K562 (cell line): ENCODE results near the gene DNAH1. TPM values are rescaled to one million over a fixed set of nuclear protein-coding genes. Genes with fewer than 3 reads are reported as not detected.

ENCODE experiments used
- polyA plus RNA-seq, 8 experiments: library from polyadenylated mRNA; depleted of rRNA in 4 of 8; stranded (reverse) in 5 of 8; unstranded in 3 of 8; fragments of >200 nt; fragmentation: Nextera tagmentation in 2 of 8; fragmentation: Illumina TruSeq in 1 of 8; extraction: Ambion mirVana in 2 of 8; extraction: Trizol in 1 of 8; gene quantifications; 2 replicates each; pipeline versions ENCODE4 v1.2.1 to v1.2.3, GENCODE V29; 2011 to 2014; ENCODE audit warnings: inconsistent platforms in 1 of 8, missing spikeins in 1 of 8
- total RNA-seq, 7 experiments: library from RNA; depleted of rRNA in 6 of 7; stranded (reverse); fragments of >200 nt in 6 of 7; fragmentation: Illumina TruSeq in 2 of 7; extraction: Trizol in 2 of 7; gene quantifications; 2 replicates each; pipeline versions ENCODE4 v1.2.1 to v1.2.3, GENCODE V29; 2011 to 2021; ENCODE audit warnings: low replicate concordance in 1 of 7
- TF ChIP-seq, protein P1 (sequence below), 2 experiments: fragments of 450-650 bp; formaldehyde crosslinking in 1 of 2; IDR thresholded peaks; 2 replicates each; pipeline versions ENCODE4 v1.4.0 to v1.6.1; 2014 to 2020; ENCODE audit warnings: mild to moderate bottlenecking in 2 of 2, borderline replicate concordance in 1 of 2, low read depth in 1 of 2
- TF ChIP-seq, protein P2 (sequence below): sonication (generic); formaldehyde crosslinking; IDR thresholded peaks from 2 replicates; pipeline ENCODE4 v1.8.1; 2023; ENCODE audit warnings: mild to moderate bottlenecking, missing genetic modification reagents

The DNAH1 gene
- total and polyA plus RNA-seq, 9 of the 15 experiments (the other 6 are each of a cell fraction or from before 2014, with no cell fraction given): 0.04 to 0.84 (median 0.50) TPM

DNA sequence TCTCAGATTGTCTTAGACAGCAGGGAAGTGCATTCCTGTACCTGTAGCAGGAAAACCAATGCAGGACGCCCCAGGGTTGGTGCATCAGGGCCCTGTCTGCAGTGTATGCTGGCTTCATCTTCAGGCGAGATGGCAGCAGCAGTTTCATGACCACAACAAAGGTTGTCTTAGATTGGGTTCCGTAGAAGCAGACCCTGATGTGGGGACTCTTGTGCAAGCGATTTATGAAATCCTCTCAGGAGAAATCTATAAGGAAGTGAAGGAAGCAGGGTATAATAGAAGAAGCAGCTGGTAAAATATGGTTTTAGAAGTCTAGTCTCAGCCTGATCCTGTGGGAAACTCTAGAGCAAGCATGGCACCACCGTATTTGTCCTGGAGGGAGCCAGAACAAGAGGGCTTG, 25.0 kb downstream of the DNAH1 start (continued):
- TF ChIP-seq, protein P1, sequence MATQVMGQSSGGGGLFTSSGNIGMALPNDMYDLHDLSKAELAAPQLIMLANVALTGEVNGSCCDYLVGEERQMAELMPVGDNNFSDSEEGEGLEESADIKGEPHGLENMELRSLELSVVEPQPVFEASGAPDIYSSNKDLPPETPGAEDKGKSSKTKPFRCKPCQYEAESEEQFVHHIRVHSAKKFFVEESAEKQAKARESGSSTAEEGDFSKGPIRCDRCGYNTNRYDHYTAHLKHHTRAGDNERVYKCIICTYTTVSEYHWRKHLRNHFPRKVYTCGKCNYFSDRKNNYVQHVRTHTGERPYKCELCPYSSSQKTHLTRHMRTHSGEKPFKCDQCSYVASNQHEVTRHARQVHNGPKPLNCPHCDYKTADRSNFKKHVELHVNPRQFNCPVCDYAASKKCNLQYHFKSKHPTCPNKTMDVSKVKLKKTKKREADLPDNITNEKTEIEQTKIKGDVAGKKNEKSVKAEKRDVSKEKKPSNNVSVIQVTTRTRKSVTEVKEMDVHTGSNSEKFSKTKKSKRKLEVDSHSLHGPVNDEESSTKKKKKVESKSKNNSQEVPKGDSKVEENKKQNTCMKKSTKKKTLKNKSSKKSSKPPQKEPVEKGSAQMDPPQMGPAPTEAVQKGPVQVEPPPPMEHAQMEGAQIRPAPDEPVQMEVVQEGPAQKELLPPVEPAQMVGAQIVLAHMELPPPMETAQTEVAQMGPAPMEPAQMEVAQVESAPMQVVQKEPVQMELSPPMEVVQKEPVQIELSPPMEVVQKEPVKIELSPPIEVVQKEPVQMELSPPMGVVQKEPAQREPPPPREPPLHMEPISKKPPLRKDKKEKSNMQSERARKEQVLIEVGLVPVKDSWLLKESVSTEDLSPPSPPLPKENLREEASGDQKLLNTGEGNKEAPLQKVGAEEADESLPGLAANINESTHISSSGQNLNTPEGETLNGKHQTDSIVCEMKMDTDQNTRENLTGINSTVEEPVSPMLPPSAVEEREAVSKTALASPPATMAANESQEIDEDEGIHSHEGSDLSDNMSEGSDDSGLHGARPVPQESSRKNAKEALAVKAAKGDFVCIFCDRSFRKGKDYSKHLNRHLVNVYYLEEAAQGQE (IDR thresholded peaks at IDR 0.05; ENCODE audit: borderline replicate concordance): no peak
- TF ChIP-seq, protein P1 (CRISPR knock-in tag; IDR thresholded peaks at IDR 0.05; ENCODE audit: low read depth): no peak
- TF ChIP-seq, protein P2, sequence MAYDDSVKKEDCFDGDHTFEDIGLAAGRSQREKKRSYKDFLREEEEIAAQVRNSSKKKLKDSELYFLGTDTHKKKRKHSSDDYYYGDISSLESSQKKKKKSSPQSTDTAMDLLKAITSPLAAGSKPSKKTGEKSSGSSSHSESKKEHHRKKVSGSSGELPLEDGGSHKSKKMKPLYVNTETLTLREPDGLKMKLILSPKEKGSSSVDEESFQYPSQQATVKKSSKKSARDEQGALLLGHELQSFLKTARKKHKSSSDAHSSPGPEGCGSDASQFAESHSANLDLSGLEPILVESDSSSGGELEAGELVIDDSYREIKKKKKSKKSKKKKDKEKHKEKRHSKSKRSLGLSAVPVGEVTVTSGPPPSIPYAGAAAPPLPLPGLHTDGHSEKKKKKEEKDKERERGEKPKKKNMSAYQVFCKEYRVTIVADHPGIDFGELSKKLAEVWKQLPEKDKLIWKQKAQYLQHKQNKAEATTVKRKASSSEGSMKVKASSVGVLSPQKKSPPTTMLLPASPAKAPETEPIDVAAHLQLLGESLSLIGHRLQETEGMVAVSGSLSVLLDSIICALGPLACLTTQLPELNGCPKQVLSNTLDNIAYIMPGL (CRISPR knock-in tag): no peak
